ENCODE measurements around the gene OVOL1.

OVOL1 gene

GRCh38 chr11:65777821-65778361 is 9.0 kb upstream of the OVOL1 start:
- DNase-seq (ENCODE audit: low read depth): no peak

GRCh38 chr11:65778431-65778900 is 8.4 kb upstream of the OVOL1 start:
- DNase-seq (ENCODE audit: low read depth): no peak

GRCh38 chr11:65778901-65779668 is 7.8 kb upstream of the OVOL1 start:
- DNase-seq (ENCODE audit: low read depth): no peak

- DNase-seq (ENCODE audit: low read depth): no peak
Observed at GRCh38 chr11:65779669-65779918, 7.3 kb upstream of the OVOL1 start.

- peak; percentile 51 for DNase-seq (ENCODE audit: low read depth)
Observed at GRCh38 chr11:65779919-65780769, 6.7 kb upstream of the OVOL1 start.

GRCh38 chr11:65780770-65781151 is 6.1 kb upstream of the OVOL1 start, which contains the start of gene AP5B1:
AP5B1 (minus strand) TSS chr11:65780976; CDS start chr11:65780591, 385 bp downstream.
- DNase-seq (ENCODE audit: low read depth): no peak

GRCh38 chr11:65781152-65781961 is 5.5 kb upstream of the OVOL1 start:
- DNase-seq (ENCODE audit: low read depth): no peak

GRCh38 chr11:65781962-65782815 is 4.7 kb upstream of the OVOL1 start:
- no peak for DNase-seq (ENCODE audit: low read depth)

- no peak for DNase-seq (ENCODE audit: low read depth)
Observed at GRCh38 chr11:65782816-65783228, 4.0 kb upstream of the OVOL1 start.

- DNase-seq (ENCODE audit: low read depth): no peak
Observed at GRCh38 chr11:65785319-65786007, 1.4 kb upstream of the OVOL1 start.

GRCh38 chr11:65786008-65786785 is 666 bp upstream of the OVOL1 start:
- DNase-seq (ENCODE audit: low read depth): no peak

- DNase-seq (ENCODE audit: low read depth): no peak
Observed at GRCh38 chr11:65787649-65788622, 1.1 kb downstream of the OVOL1 start.

- no peak for DNase-seq (ENCODE audit: low read depth)
Observed at GRCh38 chr11:65788821-65789220, 2.0 kb downstream of the OVOL1 start.

- no peak for DNase-seq (ENCODE audit: low read depth)
Observed at GRCh38 chr11:65789230-65790103, 2.6 kb downstream of the OVOL1 start.

GRCh38 chr11:65790104-65790901 is 3.4 kb downstream of the OVOL1 start:
- no peak for DNase-seq (ENCODE audit: low read depth)

GRCh38 chr11:65790902-65791650 is 4.2 kb downstream of the OVOL1 start:
- DNase-seq (ENCODE audit: low read depth): no peak

Data from stimulated activated CD8-positive, alpha-beta memory T cell treated with anti-CD3 and anti-CD28 coated beads, Interleukin-12 subunit alpha, Interleukin-12 subunit beta, amount 100 ng/mL, for 1 hour (primary cell).